Measurements from ENCODE around the gene SLC17A9. TPM values are rescaled to one million over a fixed set of nuclear protein-coding genes. Genes with fewer than 3 reads are reported as not detected.

SLC17A9 gene
- total RNA-seq, 1 experiment from 2014 or later, result 0.28 TPM

- no peak for DNase-seq (ENCODE audit: low read depth, low spot score)
- H3K4me1 ChIP-seq (ENCODE audit: control insufficient read depth, insufficient read depth, low read length), result peaks cover 9% of the 10 kb centered on the region; the same call in 1 of the 2 replicates
- BruUV-seq (replicated peaks), result no TSS peak
- in situ Hi-C loops (cut with HindIII; ENCODE audit: low pct_unique_long_range_greater_than_20kb, low sequenced_read_pairs), result no loop called here
- ChIA-PET CTCF (interaction anchor here (0.6 kb wide), 1 partner anchor 1248 kb away, joined by 3 read pairs; no protein-coding TSS in a partner anchor), POLR2A (no interaction called here)
- no peak for ATAC-seq
- no peaks in the 10 kb centered on the region for H3K9me3 ChIP-seq (ENCODE audit: control insufficient read depth, insufficient read depth, low read depth, low read length)
- H3K27me3 ChIP-seq (ENCODE audit: control insufficient read depth, insufficient read depth, low read length), result no peaks in the 10 kb centered on the region
- H3K27ac ChIP-seq (ENCODE audit: low read length), result no peak overlapping the region
- H3K36me3 ChIP-seq (ENCODE audit: control insufficient read depth, insufficient read depth, low read length), result peaks cover 3% of the 10 kb centered on the region
- no peak overlapping the region for H3K4me3 ChIP-seq (ENCODE audit: low read depth in 2 of 2, low read length in 2 of 2)
- intact Hi-C loops (cut with micrococcal nuclease; ENCODE audit: unreplicated experiment), result no loop called here
- no peak for TF ChIP-seq POLR2AphosphoS5 (IDR thresholded peaks at IDR 0.05; ENCODE audit: low read depth, low read length)
- TF ChIP-seq, protein P1, sequence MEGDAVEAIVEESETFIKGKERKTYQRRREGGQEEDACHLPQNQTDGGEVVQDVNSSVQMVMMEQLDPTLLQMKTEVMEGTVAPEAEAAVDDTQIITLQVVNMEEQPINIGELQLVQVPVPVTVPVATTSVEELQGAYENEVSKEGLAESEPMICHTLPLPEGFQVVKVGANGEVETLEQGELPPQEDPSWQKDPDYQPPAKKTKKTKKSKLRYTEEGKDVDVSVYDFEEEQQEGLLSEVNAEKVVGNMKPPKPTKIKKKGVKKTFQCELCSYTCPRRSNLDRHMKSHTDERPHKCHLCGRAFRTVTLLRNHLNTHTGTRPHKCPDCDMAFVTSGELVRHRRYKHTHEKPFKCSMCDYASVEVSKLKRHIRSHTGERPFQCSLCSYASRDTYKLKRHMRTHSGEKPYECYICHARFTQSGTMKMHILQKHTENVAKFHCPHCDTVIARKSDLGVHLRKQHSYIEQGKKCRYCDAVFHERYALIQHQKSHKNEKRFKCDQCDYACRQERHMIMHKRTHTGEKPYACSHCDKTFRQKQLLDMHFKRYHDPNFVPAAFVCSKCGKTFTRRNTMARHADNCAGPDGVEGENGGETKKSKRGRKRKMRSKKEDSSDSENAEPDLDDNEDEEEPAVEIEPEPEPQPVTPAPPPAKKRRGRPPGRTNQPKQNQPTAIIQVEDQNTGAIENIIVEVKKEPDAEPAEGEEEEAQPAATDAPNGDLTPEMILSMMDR (IDR thresholded peaks at IDR 0.05), result no peak
- TF ChIP-seq TCF7L2 (IDR thresholded peaks at IDR 0.05; ENCODE audit: low read depth, low read length), result no peak
- TF ChIP-seq SIN3A (IDR thresholded peaks at IDR 0.05; ENCODE audit: borderline replicate concordance, insufficient read depth, low read depth, low read length), result no peak
- TF ChIP-seq, protein P2, sequence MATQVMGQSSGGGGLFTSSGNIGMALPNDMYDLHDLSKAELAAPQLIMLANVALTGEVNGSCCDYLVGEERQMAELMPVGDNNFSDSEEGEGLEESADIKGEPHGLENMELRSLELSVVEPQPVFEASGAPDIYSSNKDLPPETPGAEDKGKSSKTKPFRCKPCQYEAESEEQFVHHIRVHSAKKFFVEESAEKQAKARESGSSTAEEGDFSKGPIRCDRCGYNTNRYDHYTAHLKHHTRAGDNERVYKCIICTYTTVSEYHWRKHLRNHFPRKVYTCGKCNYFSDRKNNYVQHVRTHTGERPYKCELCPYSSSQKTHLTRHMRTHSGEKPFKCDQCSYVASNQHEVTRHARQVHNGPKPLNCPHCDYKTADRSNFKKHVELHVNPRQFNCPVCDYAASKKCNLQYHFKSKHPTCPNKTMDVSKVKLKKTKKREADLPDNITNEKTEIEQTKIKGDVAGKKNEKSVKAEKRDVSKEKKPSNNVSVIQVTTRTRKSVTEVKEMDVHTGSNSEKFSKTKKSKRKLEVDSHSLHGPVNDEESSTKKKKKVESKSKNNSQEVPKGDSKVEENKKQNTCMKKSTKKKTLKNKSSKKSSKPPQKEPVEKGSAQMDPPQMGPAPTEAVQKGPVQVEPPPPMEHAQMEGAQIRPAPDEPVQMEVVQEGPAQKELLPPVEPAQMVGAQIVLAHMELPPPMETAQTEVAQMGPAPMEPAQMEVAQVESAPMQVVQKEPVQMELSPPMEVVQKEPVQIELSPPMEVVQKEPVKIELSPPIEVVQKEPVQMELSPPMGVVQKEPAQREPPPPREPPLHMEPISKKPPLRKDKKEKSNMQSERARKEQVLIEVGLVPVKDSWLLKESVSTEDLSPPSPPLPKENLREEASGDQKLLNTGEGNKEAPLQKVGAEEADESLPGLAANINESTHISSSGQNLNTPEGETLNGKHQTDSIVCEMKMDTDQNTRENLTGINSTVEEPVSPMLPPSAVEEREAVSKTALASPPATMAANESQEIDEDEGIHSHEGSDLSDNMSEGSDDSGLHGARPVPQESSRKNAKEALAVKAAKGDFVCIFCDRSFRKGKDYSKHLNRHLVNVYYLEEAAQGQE (IDR thresholded peaks at IDR 0.05; ENCODE audit: insufficient read depth in 1 of 2, low read depth in 2 of 2, low read length in 1 of 2), result no peak
These were observed 1.2 kb upstream of the SLC17A9 start for GRCh38 chr20:62951143-62951895.

DNA sequence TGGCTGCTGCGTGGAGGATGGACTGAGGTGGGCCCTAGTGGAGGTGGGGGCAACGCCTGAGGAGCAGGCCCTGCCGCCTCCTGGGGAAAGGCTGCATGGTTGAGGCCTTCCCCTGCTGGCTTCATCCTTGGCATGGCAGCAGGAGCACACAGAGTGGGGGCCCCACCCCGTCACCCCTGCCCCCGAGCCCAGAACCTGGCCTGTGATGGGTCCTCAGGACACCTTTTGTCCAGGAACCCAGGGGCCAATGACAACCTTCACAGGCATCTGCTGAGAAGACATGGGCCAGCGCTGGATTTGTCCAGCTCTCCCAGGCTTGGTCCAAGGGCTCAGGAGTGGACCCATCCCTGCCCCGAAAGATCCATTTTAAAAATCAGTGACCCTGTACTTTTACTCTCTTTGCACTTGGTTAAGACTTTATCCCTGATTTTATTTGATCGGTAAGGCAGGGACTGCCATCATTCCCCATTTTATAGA, 575 bp upstream of the SLC17A9 start:
- Histone ChIP-seq H3K4me3 (ENCODE audit: low read depth in 2 of 2, low read length in 2 of 2) (no peak overlapping the region), H3K27ac (ENCODE audit: low read length) (no peak overlapping the region), H3K27me3 (ENCODE audit: control insufficient read depth, insufficient read depth, low read length) (no peaks in the 10 kb centered on the region), H3K4me1 (ENCODE audit: control insufficient read depth, insufficient read depth, low read length) (peaks cover 9% of the 10 kb centered on the region; the same call in 1 of the 2 replicates), H3K9me3 (ENCODE audit: control insufficient read depth, insufficient read depth, low read depth, low read length) (no peaks in the 10 kb centered on the region), H3K36me3 (ENCODE audit: control insufficient read depth, insufficient read depth, low read length) (no peaks in the 10 kb centered on the region)
- no peak for ATAC-seq
- ChIA-PET CTCF (no interaction called here), POLR2A (no interaction called here)
- TF ChIP-seq, protein P2 (IDR thresholded peaks at IDR 0.05; ENCODE audit: insufficient read depth in 1 of 2, low read depth in 2 of 2, low read length in 1 of 2), result no peak
- no peak for TF ChIP-seq TCF7L2 (IDR thresholded peaks at IDR 0.05; ENCODE audit: low read depth, low read length)
- TF ChIP-seq, protein P1 (IDR thresholded peaks at IDR 0.05), result no peak
- no peak for DNase-seq (ENCODE audit: low read depth, low spot score)
- intact Hi-C loops (cut with micrococcal nuclease; ENCODE audit: unreplicated experiment) (no loop called here), in situ Hi-C loops (cut with HindIII; ENCODE audit: low pct_unique_long_range_greater_than_20kb, low sequenced_read_pairs) (no loop called here)
- no TSS peak for BruUV-seq (replicated peaks)

All from Panc1 (cell line).